ENCODE results near the gene NT5C1B.

Gene NT5C1B

DNA sequence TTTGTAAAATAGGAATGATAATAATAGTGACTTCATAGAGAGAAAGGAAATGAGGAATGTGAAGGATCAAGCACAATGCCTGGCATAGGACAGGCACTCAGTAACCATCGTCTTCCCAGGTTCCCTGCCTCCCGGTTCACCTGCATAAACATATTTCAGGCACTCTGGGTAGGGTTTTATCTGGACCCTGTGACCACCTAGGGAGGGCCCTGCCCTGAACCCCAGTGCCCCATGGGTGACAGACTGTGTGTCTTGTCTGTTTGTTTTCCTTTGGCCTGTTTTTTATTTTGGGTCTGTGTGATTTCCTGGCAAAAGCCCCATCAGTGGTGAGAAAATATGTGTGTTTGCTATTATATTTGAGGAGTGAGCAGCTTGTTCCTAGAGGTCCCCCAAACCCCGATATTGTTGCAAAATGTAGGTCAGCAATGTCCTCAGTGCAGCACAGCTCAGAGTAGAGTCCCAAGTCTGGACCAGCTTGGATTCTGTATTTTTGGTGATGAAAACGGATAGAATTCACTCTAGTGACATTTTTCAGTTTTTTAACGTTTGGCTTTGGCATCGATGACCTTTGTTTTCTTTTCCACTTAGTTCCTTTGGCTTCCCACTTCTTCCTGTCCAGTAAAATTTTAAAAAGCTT lies 9.6 kb upstream of the NT5C1B start:
- no peak for DNase-seq

DNA sequence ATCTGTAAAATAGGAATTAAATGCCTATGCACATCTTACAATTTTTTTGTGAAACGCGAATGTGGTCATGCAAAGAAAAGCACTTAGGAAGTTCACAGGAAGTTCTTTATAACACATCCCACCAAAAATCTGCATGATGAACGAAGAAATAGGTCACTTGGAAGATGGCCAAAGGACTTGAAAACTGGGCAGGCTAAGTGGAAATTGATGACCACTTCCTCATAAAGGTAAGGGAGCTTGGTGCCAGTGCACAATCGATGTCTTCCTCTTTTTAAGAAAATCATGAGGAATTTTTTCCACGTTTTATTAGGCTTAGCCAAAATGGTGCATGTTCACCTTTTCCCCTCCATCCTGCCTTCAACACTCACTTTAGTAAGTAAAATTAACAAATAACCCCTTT lies 8.2 kb upstream of the NT5C1B start:
- no peak for DNase-seq

- DNase-seq, result no peak
These were observed 7.6 kb upstream of the NT5C1B start for GRCh38 chr2:18596993-18597392.

GRCh38 chr2:18593496-18593895 lies 4.1 kb upstream of the NT5C1B start:
- no peak for DNase-seq

DNA sequence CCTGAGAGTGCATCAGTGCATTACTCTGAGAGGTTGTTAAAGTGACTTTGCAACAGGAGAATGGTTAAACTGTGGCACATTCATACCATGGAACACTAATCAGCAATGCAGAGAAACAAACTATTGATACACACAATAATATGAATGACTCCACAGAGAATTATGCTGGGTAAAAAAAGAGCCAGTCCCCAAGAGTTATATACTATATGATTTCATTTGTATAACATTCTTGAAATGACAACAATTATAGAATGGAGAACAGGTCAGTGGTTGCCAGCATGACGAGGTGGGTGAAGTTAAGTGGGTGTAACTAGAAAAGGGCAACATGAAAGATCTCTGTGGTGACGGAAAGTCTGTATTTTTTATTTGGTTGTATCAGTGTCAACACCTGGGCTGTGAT lies 3.0 kb upstream of the NT5C1B start:
- no peak for DNase-seq

DNA sequence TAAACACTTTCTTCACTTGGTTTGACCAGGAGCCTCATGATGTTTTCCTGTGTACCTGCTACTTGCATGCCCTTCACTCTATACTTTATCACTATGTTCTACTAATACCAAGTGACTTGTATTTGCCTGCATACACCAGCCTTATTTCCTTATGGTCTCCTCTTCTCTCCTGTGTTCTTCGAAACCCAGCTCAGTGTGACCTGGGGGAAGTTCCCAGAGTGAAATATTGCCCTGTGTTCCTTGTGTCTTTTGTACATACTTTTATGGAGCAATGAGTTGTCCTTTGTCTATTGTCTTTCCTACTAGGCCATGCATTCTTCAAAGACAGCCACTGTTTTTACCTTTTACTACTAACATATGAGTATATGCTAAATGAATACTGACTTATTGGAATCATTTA lies 567 bp downstream of the NT5C1B start:
- DNase-seq, result no peak

DNA sequence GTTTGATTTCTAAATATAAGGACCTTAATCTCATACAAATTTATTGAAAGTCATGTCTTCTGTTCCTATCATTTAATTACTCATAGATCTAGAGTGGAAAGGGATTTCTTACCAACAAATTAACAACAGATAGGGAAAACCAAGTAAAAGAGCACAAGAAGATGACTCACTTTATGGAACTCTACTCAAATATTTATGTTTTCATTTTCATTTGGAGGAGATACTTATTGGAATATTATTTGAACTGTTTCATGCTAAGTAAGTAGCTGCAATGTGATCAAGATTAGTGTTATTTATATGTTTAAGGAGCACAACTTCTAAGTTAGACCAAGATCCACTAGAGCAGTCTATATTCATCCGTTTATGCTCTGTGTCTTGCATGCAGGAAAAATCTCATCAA lies 1.3 kb downstream of the NT5C1B start:
- DNase-seq, result no peak

DNA sequence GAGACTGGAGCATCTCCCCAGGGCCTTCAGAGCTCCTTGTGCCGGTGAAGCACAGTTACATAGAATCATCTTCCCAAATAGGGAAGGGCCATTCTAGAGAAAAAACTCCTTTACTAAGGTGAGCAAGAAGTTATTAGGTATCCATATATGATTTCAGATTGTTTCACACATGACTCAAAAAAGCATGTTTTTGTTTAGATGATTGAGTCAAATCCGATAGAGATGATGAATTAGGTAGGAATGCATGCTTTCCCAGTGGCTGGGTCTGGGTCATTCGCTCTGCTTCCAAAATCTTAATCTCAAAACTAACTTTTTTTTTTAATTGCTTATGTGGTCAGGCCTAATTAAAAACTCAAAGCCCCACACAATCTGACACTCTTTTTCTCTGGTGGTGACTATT lies 3.8 kb downstream of the NT5C1B start:
- DNase-seq, result no peak

GRCh38 chr2:18584608-18584954 lies 4.8 kb downstream of the NT5C1B start:
- DNase-seq, result no peak

GRCh38 chr2:18583905-18584607 lies 5.3 kb downstream of the NT5C1B start:
- DNase-seq, result no peak

- no peak for DNase-seq
These were observed 8.8 kb downstream of the NT5C1B start for GRCh38 chr2:18580606-18581005.

DNA sequence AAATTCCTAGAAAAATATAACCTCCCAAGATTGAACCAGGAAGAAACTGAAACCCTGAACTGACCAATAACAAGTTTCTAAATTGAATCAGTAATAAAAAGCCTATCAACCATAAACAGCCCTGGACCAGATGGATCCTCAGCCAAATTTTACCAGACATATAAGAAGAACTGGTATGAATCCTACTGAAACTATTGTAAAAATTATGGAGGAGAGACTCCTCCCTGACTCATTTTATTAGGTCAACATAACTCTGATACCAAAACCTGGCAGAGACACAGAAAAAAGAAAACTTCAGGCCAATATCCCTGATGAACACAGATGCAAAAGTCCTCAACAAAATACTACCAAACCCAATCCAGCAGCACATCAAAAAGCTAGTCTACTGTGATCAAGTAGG lies 11.3 kb downstream of the NT5C1B start:
- DNase-seq, result no peak

- no peak for DNase-seq
These were observed 23.1 kb downstream of the NT5C1B start for GRCh38 chr2:18566145-18566769.

GRCh38 chr2:18560797-18561085 lies 28.6 kb downstream of the NT5C1B start:
- DNase-seq, result no peak

- DNase-seq, result peak; percentile 91 to 94
These were observed 29.2 kb downstream of the NT5C1B start, which contains the start of gene RDH14 for GRCh38 chr2:18560031-18560796. TSS of gene RDH14 (minus strand) at chr2:18560653. CDS start at chr2:18560572, 81 bp downstream.

DNA sequence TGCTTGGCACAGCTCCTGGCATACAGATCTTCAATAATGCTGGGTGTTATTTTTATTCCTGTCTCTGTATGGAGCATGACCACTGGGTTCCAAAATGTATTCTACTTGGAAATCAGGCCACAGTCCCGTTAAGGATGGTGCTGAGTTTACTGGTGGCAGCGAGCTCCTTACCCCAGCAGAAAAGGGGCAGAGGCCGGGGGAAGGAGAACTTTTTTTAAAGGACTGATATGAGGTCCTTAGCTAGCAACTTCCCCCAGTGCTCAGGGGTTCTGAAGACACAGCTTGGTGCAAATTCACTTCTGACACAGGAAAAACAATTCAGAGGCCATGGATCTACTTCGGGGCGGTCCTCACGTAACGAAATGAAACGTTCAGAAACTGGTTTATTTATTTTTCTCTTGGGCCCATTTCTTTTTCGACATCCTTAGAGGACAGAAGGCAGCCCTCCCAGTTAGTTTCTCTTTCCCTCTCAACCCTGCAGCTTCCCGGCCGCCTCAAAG lies 29.8 kb downstream of the NT5C1B start:
- DNase-seq, result peak; percentile 37 to 44

GRCh38 chr2:18558458-18558857 lies 30.9 kb downstream of the NT5C1B start:
- DNase-seq, result no peak

GRCh38 chr2:18557121-18557520 lies 32.2 kb downstream of the NT5C1B start:
- no peak for DNase-seq

DNA sequence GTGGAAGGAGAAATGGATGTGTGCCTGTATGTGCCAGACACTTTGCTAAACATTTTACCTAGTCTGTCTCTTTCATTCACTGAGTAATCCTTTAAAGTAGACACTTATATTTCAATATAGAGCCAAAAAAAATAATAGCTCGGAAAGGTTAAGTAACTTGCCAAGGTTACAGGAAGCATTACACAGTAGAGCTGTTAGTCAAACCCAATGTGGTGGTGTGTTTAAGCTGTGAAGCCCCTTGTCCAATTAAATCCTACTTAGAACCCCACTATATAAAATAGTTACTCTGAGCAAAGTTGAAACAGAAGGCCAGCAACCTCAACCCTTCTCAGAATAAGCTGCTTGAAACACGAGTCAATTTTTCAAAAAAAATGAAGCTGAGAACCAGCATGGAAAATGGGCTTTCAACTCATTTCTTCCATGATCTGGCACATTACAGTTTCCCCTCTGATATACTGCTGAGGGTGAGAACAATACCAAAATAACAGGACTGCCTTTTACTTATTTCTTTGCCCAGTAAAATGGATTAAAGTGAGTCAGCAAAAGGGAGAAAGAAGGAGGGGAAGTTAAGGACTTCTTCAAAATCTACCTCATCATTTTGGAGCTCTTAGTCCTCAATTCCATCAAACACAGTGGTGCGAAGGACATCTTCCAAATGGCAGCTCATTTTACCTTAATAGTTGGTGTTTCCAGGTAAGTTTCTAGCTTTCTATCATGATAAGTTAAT lies 36.9 kb downstream of the NT5C1B start:
- DNase-seq, result no peak

DNA sequence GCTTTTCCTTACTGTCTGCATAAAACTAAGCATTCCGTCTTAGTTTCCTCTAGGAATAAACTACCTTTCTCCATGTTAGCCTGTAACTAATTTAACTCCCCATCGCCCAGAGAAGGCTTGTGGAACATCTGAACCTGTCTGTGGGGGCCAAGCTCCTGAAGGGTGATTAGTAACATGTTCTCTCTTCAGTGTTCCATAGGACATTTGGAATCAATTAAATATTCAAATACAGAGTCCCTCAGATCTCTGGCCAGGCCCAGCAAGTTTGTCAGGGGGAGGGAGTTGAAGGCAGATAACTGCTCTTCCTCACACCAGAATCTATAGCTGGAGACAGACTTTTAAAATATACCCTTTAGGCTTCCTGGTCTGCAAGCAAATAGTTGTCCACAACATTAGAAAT lies 37.7 kb downstream of the NT5C1B start:
- DNase-seq, result no peak

GRCh38 chr2:18551169-18551568 lies 38.2 kb downstream of the NT5C1B start:
- DNase-seq, result no peak

GRCh38 chr2:18550433-18550832 lies 38.9 kb downstream of the NT5C1B start:
- no peak for DNase-seq

DNA sequence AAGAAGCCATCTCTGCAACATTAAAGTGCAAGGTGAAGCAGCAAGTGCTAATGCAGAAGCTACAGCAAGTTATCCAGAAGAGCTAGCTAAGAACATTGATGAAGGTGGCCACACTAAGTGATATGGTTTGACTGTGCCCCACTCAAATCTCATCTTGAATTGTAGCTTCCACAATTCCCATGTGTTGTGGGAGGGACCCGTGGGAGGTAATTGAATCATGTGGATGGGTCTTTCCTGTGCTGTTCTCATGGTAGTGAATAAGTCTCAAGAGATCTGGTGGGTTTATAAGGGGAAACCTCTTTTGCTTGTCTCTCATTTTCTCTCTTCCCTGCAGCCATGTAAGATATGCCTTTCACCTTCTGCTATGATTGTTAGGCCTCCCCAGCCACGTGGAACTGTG lies 40.3 kb downstream of the NT5C1B start:
- no peak for DNase-seq

All from Kasumi-1 (cell line).